ENCODE results near the gene ADAM22. TPM values are rescaled to one million over a fixed set of nuclear protein-coding genes. Genes with fewer than 3 reads are reported as not detected.
A peak's percentile ranks its signal among the peaks of the same experiment; 100 is the strongest.

Gene ADAM22
- total and polyA plus RNA-seq, 2 experiments from 2014 or later: 2.7 to 18.7 TPM

- Histone ChIP-seq H2AFZ (no peak overlapping the region), H3K79me2 (replicated peaks; ENCODE audit: insufficient read depth) (no peaks in the 10 kb centered on the region), H3K9me2 (ENCODE audit: insufficient read depth) (no peaks in the 10 kb centered on the region), H3K36me3 (ENCODE audit: insufficient read depth) (no peaks in the 10 kb centered on the region), H3F3A (replicated peaks; ENCODE audit: low read depth) (no peaks in the 10 kb centered on the region), H3K4me1 (ENCODE audit: insufficient read depth) (0 out of 2 replicates have a peak, but pooled peaks cover 4% of the 10 kb centered on the region), H3K27ac (ENCODE audit: low read depth) (no peak overlapping the region), H3K4me3 (no peak overlapping the region), H4K20me1 (replicated peaks; ENCODE audit: insufficient read depth) (no peaks in the 10 kb centered on the region), H3K4me2 (no peak overlapping the region), H3K27me3 (ENCODE audit: insufficient read depth) (no peaks in the 10 kb centered on the region)
- H3K4me1 Mint-ChIP-seq: peaks cover 6% of the 10 kb centered on the region; the same call in 2 of the 3 replicates
- H3K4me3 Mint-ChIP-seq: no peak overlapping the region
- no peaks in the 10 kb centered on the region for H3K36me3 Mint-ChIP-seq (ENCODE audit: low read depth)
- no peaks in the 10 kb centered on the region; the same call in 2 of the 3 replicates for H3K9me3 Mint-ChIP-seq
- H3K27me3 Mint-ChIP-seq (ENCODE audit: insufficient read depth, low read depth, poor library complexity): peaks cover 2% of the 10 kb centered on the region
- ATAC-seq (peak; percentile 77), DNase-seq (ENCODE audit: low spot score) (peak; percentile 78)
- TF ChIP-seq CTCF (conservative IDR thresholded peaks at IDR 0.05; ENCODE audit: low read depth in 2 of 2) (peak; percentile 81 to 93), EZH2phosphoT487 (IDR thresholded peaks at IDR 0.05; ENCODE audit: unreplicated experiment) (no peak)
- no peak overlapping the region for H3K27ac Mint-ChIP-seq
These were observed 309.4 kb downstream of the ADAM22 start for GRCh38 chr7:88243345-88243909.

- Histone ChIP-seq H3K4me3 (no peak overlapping the region), H4K20me1 (replicated peaks; ENCODE audit: insufficient read depth) (no peaks in the 10 kb centered on the region), H3K36me3 (ENCODE audit: insufficient read depth) (no peaks in the 10 kb centered on the region), H3K27me3 (ENCODE audit: insufficient read depth) (no peaks in the 10 kb centered on the region), H3K9me2 (ENCODE audit: insufficient read depth) (no peaks in the 10 kb centered on the region), H3K79me2 (replicated peaks; ENCODE audit: insufficient read depth) (no peaks in the 10 kb centered on the region), H3K27ac (ENCODE audit: low read depth) (no peak overlapping the region), H3K4me1 (ENCODE audit: insufficient read depth) (0 out of 2 replicates have a peak, but pooled peaks cover 4% of the 10 kb centered on the region), H3K4me2 (no peak overlapping the region), H3F3A (replicated peaks; ENCODE audit: low read depth) (no peaks in the 10 kb centered on the region), H2AFZ (no peak overlapping the region)
- H3K9me3 Mint-ChIP-seq: no peaks in the 10 kb centered on the region; the same call in 2 of the 3 replicates
- peaks cover 2% of the 10 kb centered on the region for H3K27me3 Mint-ChIP-seq (ENCODE audit: insufficient read depth, low read depth, poor library complexity)
- no peak overlapping the region for H3K4me3 Mint-ChIP-seq
- peaks cover 6% of the 10 kb centered on the region; the same call in 2 of the 3 replicates for H3K4me1 Mint-ChIP-seq
- H3K36me3 Mint-ChIP-seq (ENCODE audit: low read depth): no peaks in the 10 kb centered on the region
- H3K27ac Mint-ChIP-seq: no peak overlapping the region
- DNase-seq (ENCODE audit: low spot score): no peak
- no peak for ATAC-seq
- TF ChIP-seq JUNB (IDR thresholded peaks at IDR 0.05; ENCODE audit: unreplicated experiment) (no peak), STAT1 (IDR thresholded peaks at IDR 0.05; ENCODE audit: unreplicated experiment) (no peak), ZNF462 (CRISPR knock-in tag; IDR thresholded peaks at IDR 0.05) (no peak), NANOG (IDR thresholded peaks at IDR 0.05; ENCODE audit: borderline replicate concordance) (no peak), CREB1 (CRISPR knock-in tag; IDR thresholded peaks at IDR 0.05; ENCODE audit: low read depth) (no peak), EZH2 (IDR thresholded peaks at IDR 0.05; ENCODE audit: low read depth, unreplicated experiment) (no peak), EZH2phosphoT487 (IDR thresholded peaks at IDR 0.05; ENCODE audit: unreplicated experiment) (no peak), POLR2AphosphoS5 (IDR thresholded peaks at IDR 0.05; ENCODE audit: low read depth) (no peak), ZNF114 (CRISPR knock-in tag; IDR thresholded peaks at IDR 0.05) (no peak)
These were observed 310.2 kb downstream of the ADAM22 start for GRCh38 chr7:88244258-88244657.

All from GM23338 (cell line).